Bronchial smooth muscle cell (primary cell): ENCODE results near the gene DCXR. TPM values are rescaled to one million over a fixed set of nuclear protein-coding genes. Genes with fewer than 3 reads are reported as not detected.

ENCODE experiments used
- total RNA-seq: library from RNA; depleted of rRNA; stranded (reverse); fragments of >200 nt; gene quantifications from 2 replicates; pipeline ENCODE4 v1.2.1, GENCODE V29; 2014

DCXR gene
- total RNA-seq, result 25.1 and 30.3 TPM in 2 replicates

GRCh38 chr17:82037092-82037888 lies at the start of gene DCXR:
DCXR (minus strand) TSS chr17:82037697; CDS start chr17:82037682, 15 bp downstream.

GRCh38 chr17:82065638-82066303 lies 28.3 kb upstream of the DCXR start, which contains the start of gene DUS1L:
DUS1L (minus strand) TSS chr17:82065804; CDS start chr17:82065059, 745 bp downstream.

GRCh38 chr17:82051776-82052637 lies 14.5 kb upstream of the DCXR start, which contains the start of the genes GPS1 and RFNG:
GPS1 (plus strand) TSS chr17:82051898; CDS start chr17:82051932, 34 bp downstream.
RFNG (minus strand) TSS chr17:82051811; CDS start chr17:82051766, 45 bp downstream.

GRCh38 chr17:82031303-82031884 lies 6.1 kb downstream of the DCXR start, which contains the start of gene RAC3:
RAC3 (plus strand) TSS chr17:82031678; CDS start chr17:82031762, 84 bp downstream.

GRCh38 chr17:82022981-82023446 lies 14.5 kb downstream of the DCXR start, which contains the start of gene LRRC45:
LRRC45 (plus strand) TSS chr17:82023305; CDS start chr17:82023644, 339 bp downstream.

GRCh38 chr17:82022310-82022980 lies 15.1 kb downstream of the DCXR start, which contains the start of gene CENPX:
CENPX (minus strand) TSS chr17:82022878; CDS start chr17:82022861, 17 bp downstream.

Other genes with a start within 250 kb of the DCXR start
- not detected in 2 replicates for gene GCGR, start 233.5 kb downstream of the DCXR start, total RNA-seq
- 96.1 and 97.3 TPM in 2 replicates for gene MCRIP1, start 204.4 kb downstream of the DCXR start, total RNA-seq
- gene PPP1R27, start 202.6 kb downstream of the DCXR start, total RNA-seq, result not detected in 2 replicates
- 766 and 822 TPM in 2 replicates for gene P4HB, start 177.2 kb downstream of the DCXR start, total RNA-seq
- gene ARHGDIA, start 166.4 kb downstream of the DCXR start, total RNA-seq, result 44.2 and 81.2 TPM in 2 replicates
- gene ALYREF, start 146.1 kb downstream of the DCXR start, total RNA-seq, result 89.5 and 91.1 TPM in 2 replicates
- 255 and 291 TPM in 2 replicates for gene ANAPC11, start 146.0 kb downstream of the DCXR start, total RNA-seq
- 0.26 and 0.63 TPM in 2 replicates for gene NPB, start 135.5 kb downstream of the DCXR start, total RNA-seq
- 41.1 and 46.2 TPM in 2 replicates for gene PCYT2, start 126.3 kb downstream of the DCXR start, total RNA-seq
- 18.8 and 21.9 TPM in 2 replicates for gene SIRT7, start 119.5 kb downstream of the DCXR start, total RNA-seq
- gene MAFG, start 110.0 kb downstream of the DCXR start, total RNA-seq, result 12.1 and 17.5 TPM in 2 replicates
- 46.8 and 79.8 TPM in 2 replicates for gene PYCR1, start 100.4 kb downstream of the DCXR start, total RNA-seq
- not detected in 2 replicates for gene MYADML2, start 90.5 kb downstream of the DCXR start, total RNA-seq
- under 0.01 TPM in 1 of 2 replicates, not detected in the other for gene NOTUM, start 76.5 kb downstream of the DCXR start, total RNA-seq
- gene ASPSCR1, start 60.1 kb downstream of the DCXR start, total RNA-seq, result 26.6 and 28.4 TPM in 2 replicates
- 14.9 and 33.4 TPM in 2 replicates for gene CENPX, start 14.8 kb downstream of the DCXR start, total RNA-seq
- 12.0 and 15.0 TPM in 2 replicates for gene LRRC45, start 14.4 kb downstream of the DCXR start, total RNA-seq
- gene RAC3, start 6.0 kb downstream of the DCXR start, total RNA-seq, result 5.4 and 5.7 TPM in 2 replicates
- gene RFNG, start 14.1 kb upstream of the DCXR start, total RNA-seq, result 24.6 and 26.8 TPM in 2 replicates
- gene GPS1, start 14.2 kb upstream of the DCXR start, total RNA-seq, result 92.8 and 95.1 TPM in 2 replicates
- gene DUS1L, start 28.1 kb upstream of the DCXR start, total RNA-seq, result 34.8 and 43.7 TPM in 2 replicates
- gene FASN, start 60.5 kb upstream of the DCXR start, total RNA-seq, result 63.3 and 80.4 TPM in 2 replicates
- gene CCDC57, start 175.1 kb upstream of the DCXR start, total RNA-seq, result 11.8 and 12.5 TPM in 2 replicates
- 54.5 and 74.1 TPM in 2 replicates for gene SLC16A3, start 191.3 kb upstream of the DCXR start, total RNA-seq
- gene CSNK1D, start 236.0 kb upstream of the DCXR start, total RNA-seq, result 46.2 and 64.2 TPM in 2 replicates